Islet precursor cell (in vitro differentiated cells): ENCODE data around the gene TENT4A.

ENCODE experiments used
- DNase-seq: peaks from one replicate; pipeline ENCODE4 v3.0.0-alpha.2; 2018

TENT4A gene

GRCh38 chr5:6733411-6734242 is 20.4 kb downstream of the TENT4A start:
- DNase-seq, result no peak

GRCh38 chr5:6734243-6734700 is 21.0 kb downstream of the TENT4A start:
- DNase-seq, result no peak

GRCh38 chr5:6734781-6735180 is 21.5 kb downstream of the TENT4A start:
- DNase-seq, result no peak

- DNase-seq, result no peak
Measured at GRCh38 chr5:6736106-6736505, 22.9 kb downstream of the TENT4A start.

GRCh38 chr5:6736524-6737042 is 23.4 kb downstream of the TENT4A start:
- no peak for DNase-seq

- DNase-seq, result no peak
Measured at GRCh38 chr5:6737043-6737941, 24.1 kb downstream of the TENT4A start.

- DNase-seq, result no peak
Measured at GRCh38 chr5:6739603-6740002, 26.4 kb downstream of the TENT4A start.

- DNase-seq, result no peak
Measured at GRCh38 chr5:6740586-6741150, 27.4 kb downstream of the TENT4A start.

GRCh38 chr5:6742081-6742758 is 29.0 kb downstream of the TENT4A start:
- DNase-seq, result no peak

- DNase-seq, result no peak
Measured at GRCh38 chr5:6743161-6743560, 29.9 kb downstream of the TENT4A start.

GRCh38 chr5:6744841-6745705 is 31.8 kb downstream of the TENT4A start:
- DNase-seq, result no peak

- DNase-seq, result no peak
Measured at GRCh38 chr5:6745706-6746222, 32.5 kb downstream of the TENT4A start.

GRCh38 chr5:6746244-6746643 is 33.0 kb downstream of the TENT4A start:
- no peak for DNase-seq

- no peak for DNase-seq
Measured at GRCh38 chr5:6747103-6747502, 33.9 kb downstream of the TENT4A start.

- DNase-seq, result no peak
Measured at GRCh38 chr5:6748142-6748541, 34.9 kb downstream of the TENT4A start.

- no peak for DNase-seq
Measured at GRCh38 chr5:6749026-6749716, 35.9 kb downstream of the TENT4A start.

GRCh38 chr5:6750142-6750840 is 37.1 kb downstream of the TENT4A start:
- no peak for DNase-seq

- DNase-seq, result no peak
Measured at GRCh38 chr5:6750951-6751685, 37.9 kb downstream of the TENT4A start.

GRCh38 chr5:6752236-6752635 is 39.0 kb downstream of the TENT4A start:
- DNase-seq, result no peak
